GM12878 (cell line): ENCODE measurements around the gene P3H2. TPM values are rescaled to one million over a fixed set of nuclear protein-coding genes. Genes with fewer than 3 reads are reported as not detected.

ENCODE experiments used
- ATAC-seq: fragments of 200-7000 bp; cut with Tn5 transposase; 3 replicates; pipeline ENCODE4 v1.9.1; 2020; ENCODE audit warnings: mild to moderate bottlenecking, moderate library complexity
- BruUV-seq: library from RNA; stranded (reverse); fragments of 400-500 nt; replicated peaks from 2 replicates; lab custom pipeline; 2021; lab: Mats Ljungman, UMichigan
- CTCF ChIA-PET: fragments of 300-600 bp; sonication (Branson Sonifier 250); formaldehyde crosslinking; extraction: SDS; loops from one replicate; lab custom pipeline; 2021; ENCODE audit warnings: inconsistent platforms; lab: Yijun Ruan, JAX
- POLR2A ChIA-PET: fragments of 350-600 bp; formaldehyde crosslinking; extraction: SDS; loops from one replicate; lab custom pipeline; 2021; ENCODE audit warnings: inconsistent platforms; lab: Charles Lee
- RAD21 ChIA-PET: fragments of 300-600 bp; sonication (Branson Sonifier 250); formaldehyde crosslinking; loops from one replicate; lab custom pipeline; 2023; ENCODE audit warnings: antibody characterized with exemption; ENCODE audit not compliant: unreplicated experiment; lab: Charles Lee
- SMC1A ChIA-PET: fragments of 300-600 bp; sonication (Branson Sonifier 250); formaldehyde crosslinking; loops from one replicate; lab custom pipeline; 2023; ENCODE audit not compliant: unreplicated experiment, uncharacterized antibody; lab: Charles Lee
- DNase-seq: peaks from one replicate; pipeline ENCODE4 v3.0.0-alpha.2; 2011; ENCODE audit warnings: low read depth, low spot score
- FAIRE-seq: peaks from 3 replicates; lab custom pipeline; 2011; peaks lifted over from hg19 to GRCh38; lab: Jason Lieb, UNC
- H2AFZ ChIP-seq: 2 replicates; pipeline ENCODE4 v1.6.0; 2011; ENCODE audit warnings: low read depth, low read length, control low read depth; ENCODE audit not compliant: control insufficient read depth
- H3K27ac ChIP-seq: 2 replicates; pipeline ENCODE4 v1.5.1; 2011; ENCODE audit warnings: control low read depth; ENCODE audit not compliant: control insufficient read depth, insufficient read depth
- H3K27me3 ChIP-seq, 2 experiments: replicated peaks in 1 of 2; 2 replicates each; pipeline versions ENCODE4 v1.6.0 to v1.6.1; 2011; ENCODE audit warnings: low read length in 1 of 2; ENCODE audit not compliant: control insufficient read depth in 2 of 2, insufficient read depth in 2 of 2
- H3K36me3 ChIP-seq, 2 experiments: 2 replicates each; pipeline ENCODE4 v1.5.1; 2011; ENCODE audit warnings: low read length in 1 of 2; ENCODE audit not compliant: control insufficient read depth in 2 of 2, insufficient read depth in 2 of 2
- H3K4me1 ChIP-seq: 2 replicates; pipeline ENCODE4 v1.6.1; 2011; ENCODE audit warnings: mild to moderate bottlenecking, low read length, moderate library complexity, mixed read lengths; ENCODE audit not compliant: control insufficient read depth, insufficient read depth
- H3K4me2 ChIP-seq: 2 replicates; pipeline ENCODE4 v1.6.0; 2011; ENCODE audit warnings: control low read depth; ENCODE audit not compliant: control insufficient read depth, insufficient read depth
- H3K4me3 ChIP-seq: fragments of 200-600 bp; sonication (generic); 2 replicates; pipeline ENCODE4 v1.5.1; 2016
- H3K79me2 ChIP-seq: 2 replicates; pipeline ENCODE4 v1.6.0; 2011; ENCODE audit warnings: low read length; ENCODE audit not compliant: control insufficient read depth, insufficient read depth
- H3K9ac ChIP-seq: 2 replicates; pipeline ENCODE4 v1.8.0; 2011; ENCODE audit warnings: low read length, control low read depth, mixed read lengths; ENCODE audit not compliant: control insufficient read depth, insufficient read depth
- H3K9me3 ChIP-seq: replicated peaks from 3 replicates; pipeline ENCODE4 v1.5.1; 2011; ENCODE audit warnings: mild to moderate bottlenecking, low read length; ENCODE audit not compliant: control insufficient read depth, insufficient read depth
- H4K20me1 ChIP-seq: 2 replicates; pipeline ENCODE4 v1.6.0; 2011; ENCODE audit not compliant: control insufficient read depth, insufficient read depth
- BACH1 ChIP-seq: fragments of 450-650 bp; IDR thresholded peaks from 2 replicates; pipeline ENCODE4 v1.6.1; 2017; ENCODE audit warnings: mild to moderate bottlenecking, borderline replicate concordance
- BRCA1 ChIP-seq: IDR thresholded peaks from 2 replicates; pipeline ENCODE4 v1.6.1; 2011; ENCODE audit warnings: low read depth, low read length, improper control_type of control experiment
- CBFB ChIP-seq: IDR thresholded peaks from 2 replicates; pipeline ENCODE4 v1.6.1; 2016; ENCODE audit warnings: antibody characterized with exemption, low read depth
- CEBPB ChIP-seq, 2 experiments: fragments of 150-350 bp in 1 of 2; IDR thresholded peaks; 2 replicates each; pipeline ENCODE4 v1.6.1; 2012 to 2014; ENCODE audit warnings: low read depth in 2 of 2, low read length in 2 of 2, borderline replicate concordance in 1 of 2, inconsistent platforms in 1 of 2
- CREB1 ChIP-seq: IDR thresholded peaks from 2 replicates; pipeline ENCODE4 v1.6.1; 2012; ENCODE audit warnings: low read depth, mild to moderate bottlenecking, inconsistent platforms
- CUX1 ChIP-seq: IDR thresholded peaks from 2 replicates; pipeline ENCODE4 v1.6.1; 2012; ENCODE audit warnings: improper control_type of control experiment, low read depth, low read length; ENCODE audit not compliant: insufficient replicate concordance
- DPF2 ChIP-seq: fragments of 450-650 bp; IDR thresholded peaks from 2 replicates; pipeline ENCODE4 v1.6.1; 2017; ENCODE audit warnings: mild to moderate bottlenecking
- PAX8 ChIP-seq: fragments of 450-650 bp; IDR thresholded peaks from 2 replicates; pipeline ENCODE4 v1.6.1; 2017; ENCODE audit warnings: mild to moderate bottlenecking, moderate library complexity
- POLR2AphosphoS2 ChIP-seq: IDR thresholded peaks from 2 replicates; pipeline ENCODE4 v1.6.1; 2011; ENCODE audit warnings: low read depth, mild to moderate bottlenecking, low read length, improper control_type of control experiment, moderate library complexity
- RELB ChIP-seq: fragments of 450-650 bp; IDR thresholded peaks from 2 replicates; pipeline ENCODE4 v1.6.1; 2017; ENCODE audit warnings: low read depth, mild to moderate bottlenecking, moderate library complexity
- SMAD1 ChIP-seq: fragments of 450-650 bp; IDR thresholded peaks from 2 replicates; pipeline ENCODE4 v1.6.1; 2018; ENCODE audit warnings: mild to moderate bottlenecking, low read depth; ENCODE audit not compliant: partially characterized antibody
- SREBF1 ChIP-seq: IDR thresholded peaks from 2 replicates; pipeline ENCODE4 v1.6.1; 2012; ENCODE audit warnings: mild to moderate bottlenecking, low read length
- SUPT20H ChIP-seq: IDR thresholded peaks from 2 replicates; pipeline ENCODE4 v1.6.1; 2011; ENCODE audit warnings: low read depth, mild to moderate bottlenecking, low read length, moderate library complexity, borderline replicate concordance; ENCODE audit not compliant: control insufficient read depth
- TAF1 ChIP-seq: IDR thresholded peaks from 2 replicates; pipeline ENCODE4 v1.6.1; 2011; ENCODE audit warnings: mild to moderate bottlenecking, low read depth, low read length, borderline replicate concordance
- YY1 ChIP-seq: IDR thresholded peaks from 2 replicates; pipeline ENCODE4 v1.6.1; 2011; ENCODE audit warnings: low read depth, mild to moderate bottlenecking, low read length
- ZNF207 ChIP-seq: fragments of 450-650 bp; IDR thresholded peaks from 2 replicates; pipeline ENCODE4 v1.6.1; 2014; ENCODE audit warnings: antibody characterized with exemption, mild to moderate bottlenecking, borderline replicate concordance
- ZNF217 ChIP-seq: fragments of 450-650 bp; IDR thresholded peaks from 2 replicates; pipeline ENCODE4 v1.6.1; 2017; ENCODE audit warnings: antibody characterized with exemption, mild to moderate bottlenecking
- ZNF274 ChIP-seq: IDR thresholded peaks from one replicate; pipeline ENCODE4 v1.8.0; 2011; ENCODE audit not compliant: insufficient read length, insufficient read depth
- WGBS: methylation state at CpG from one replicate; pipeline ENCODE4 v1.1.6; 2016; ENCODE audit warnings: low lambda C conversion rate; ENCODE audit not compliant: insufficient replicate concordance, insufficient coverage; ENCODE audit errors: missing lambda C conversion rate; 5-methylcytosine and 5-hydroxymethylcytosine counted together
- in situ Hi-C: fragments of 300-500 bp; cut with MboI; formaldehyde crosslinking; loops from 9 replicates; pipeline ENCODE4 v1.14.3; 2018; ENCODE audit warnings: mixed read lengths
- intact Hi-C: fragments of 100-400 bp; cut with micrococcal nuclease; formaldehyde crosslinking; loops from one replicate; pipeline ENCODE4 v1.14.2; 2022; ENCODE audit not compliant: unreplicated experiment
- polyA plus RNA-seq, 11 experiments: library from polyadenylated mRNA; depleted of rRNA in 4 of 11; unstranded in 6 of 11; stranded (reverse) in 5 of 11; fragments of >200 nt; fragmentation: Nextera tagmentation in 4 of 11; fragmentation: Illumina TruSeq in 1 of 11; extraction: Ambion mirVana in 4 of 11; extraction: Trizol in 1 of 11; gene quantifications; 1 replicate in 1 of 11; 2 replicates in 10 of 11; pipeline versions ENCODE4 v1.2.1 to v1.2.3, GENCODE V29; 2011 to 2016; ENCODE audit warnings: inconsistent platforms in 2 of 11, missing spikeins in 2 of 11, low read depth in 1 of 11
- total RNA-seq, 4 experiments: library from RNA; depleted of rRNA in 3 of 4; stranded (reverse); fragments of >200 nt in 3 of 4; fragmentation: Illumina TruSeq in 1 of 4; extraction: Trizol in 1 of 4; gene quantifications; 2 replicates each; pipeline versions ENCODE4 v1.2.1 to v1.2.3, GENCODE V29; 2013 to 2021

Gene P3H2
- total and polyA plus RNA-seq, 10 of the 15 experiments (the other 5 are each of a cell fraction or from before 2014, with no cell fraction given), result 27.0 to 97.6 (median 83.2) TPM

GRCh38 chr3:190027116-190027515 is 93.6 kb downstream of the P3H2 start (continued):
- TF ChIP-seq ZNF274 (no peak), TAF1 (no peak)

GRCh38 chr3:190026154-190026553 is 94.5 kb downstream of the P3H2 start:
- POLR2A ChIA-PET, result interaction anchor here (1.1 to 1.3 kb wide), 2 partner anchors 14 to 18 kb away, joined by 3 read pairs; no protein-coding TSS in a partner anchor
- TF ChIP-seq BRCA1, result no peak
- TF ChIP-seq CBFB, result no peak
- no peak for TF ChIP-seq SUPT20H
- no peak for TF ChIP-seq PAX8
- no peak for TF ChIP-seq BACH1
- no peak for TF ChIP-seq DPF2
- no peak for TF ChIP-seq ZNF217
- peak; percentile 32; the same call in 1 of the 2 replicates for TF ChIP-seq YY1
- TF ChIP-seq ZNF207, result no peak
- TF ChIP-seq CEBPB (IDR thresholded peaks at IDR 0.05; ENCODE audit: borderline replicate concordance in 1 of 2, low read depth in 2 of 2, low read length in 2 of 2), result no peak
- no peak for TF ChIP-seq CREB1
- no peak for TF ChIP-seq POLR2AphosphoS2
- TF ChIP-seq SMAD1, result no peak
- no peak for TF ChIP-seq CUX1
- no peak for TF ChIP-seq RELB
- TF ChIP-seq SREBF1, result no peak

More at GRCh38 chr3:190026154-190026553, 94.5 kb downstream of the P3H2 start:
- Histone ChIP-seq H3K9ac (no peak overlapping the region), H3K36me3 (no peaks in the 10 kb centered on the region), H3K27me3 (no peaks in the 10 kb centered on the region), H3K4me1 (no peaks in the 10 kb centered on the region), H3K4me2 (peak overlapping the region; percentile 48; the same call in 1 of the 2 replicates), H4K20me1 (no peaks in the 10 kb centered on the region), H3K27ac (no peak overlapping the region), H2AFZ (no peak overlapping the region), H3K4me3 (no peak overlapping the region), H3K9me3 (no peaks in the 10 kb centered on the region), H3K79me2 (no peaks in the 10 kb centered on the region)
- SMC1A ChIA-PET, result interaction anchor here (0.6 to 1.8 kb wide), 10 partner anchors 10 to 357 kb away, joined by 3 to 12 read pairs (median 4); no protein-coding TSS in a partner anchor
- 48% methylated on average over 6 of the region's 6 CpGs for WGBS
- FAIRE-seq (no peak), ATAC-seq (peak; percentile 35), DNase-seq (no peak)
- CTCF ChIA-PET, result interaction anchor here (0.7 to 1.4 kb wide), 5 partner anchors 9 to 210 kb away, joined by 3 to 5 read pairs (median 3); partner anchors contain the start of gene P3H2
- BruUV-seq, result no TSS peak
- intact Hi-C loops (no loop called here), in situ Hi-C loops (no loop called here)
- RAD21 ChIA-PET, result interaction anchor here (0.8 to 2.4 kb wide), 9 partner anchors 9 to 105 kb away, joined by 3 to 7 read pairs (median 3); no protein-coding TSS in a partner anchor
